Osteocyte (in vitro differentiated cells): ENCODE data around the gene LRRIQ4. TPM values are rescaled to one million over a fixed set of nuclear protein-coding genes. Genes with fewer than 3 reads are reported as not detected.

Source experiments
- DNase-seq: peaks from one replicate; pipeline ENCODE4 v3.0.0; 2021; ENCODE audit warnings: mixed read lengths; ENCODE audit not compliant: unreplicated experiment; ENCODE audit errors: extremely low spot score
- H3K27ac Mint-ChIP-seq: one replicate; pipeline ENCODE4 v1.8.0; 2021; ENCODE audit warnings: mild to moderate bottlenecking, mixed read lengths; ENCODE audit not compliant: unreplicated experiment
- H3K27me3 Mint-ChIP-seq: one replicate; pipeline ENCODE4 v1.8.0; 2021; ENCODE audit warnings: mixed read lengths; ENCODE audit not compliant: unreplicated experiment
- H3K36me3 Mint-ChIP-seq: one replicate; pipeline ENCODE4 v1.8.0; 2021; ENCODE audit warnings: mixed read lengths; ENCODE audit not compliant: unreplicated experiment
- H3K4me1 Mint-ChIP-seq: one replicate; pipeline ENCODE4 v1.8.0; 2021; ENCODE audit warnings: mixed read lengths; ENCODE audit not compliant: unreplicated experiment
- H3K4me3 Mint-ChIP-seq: one replicate; pipeline ENCODE4 v1.8.0; 2021; ENCODE audit warnings: mild to moderate bottlenecking, moderate library complexity, mixed read lengths; ENCODE audit not compliant: unreplicated experiment
- H3K9me3 Mint-ChIP-seq: one replicate; pipeline ENCODE4 v1.8.0; 2021; ENCODE audit warnings: mixed read lengths; ENCODE audit not compliant: unreplicated experiment
- CTCF ChIP-seq: fragments of 200-600 bp; sonication (generic); IDR thresholded peaks from 2 replicates; pipeline ENCODE4 v1.5.0; 2021; ENCODE audit warnings: antibody characterized with exemption, mild to moderate bottlenecking, moderate library complexity
- total RNA-seq: library from RNA; stranded (reverse); gene quantifications from 2 replicates; pipeline ENCODE4 v1.2.1, GENCODE V29; 2021

The LRRIQ4 gene
- total RNA-seq, 1 donor from 2014 or later, result not detected

- Mint-ChIP-seq H3K9me3 (no peaks in the 10 kb centered on the region), H3K27ac (no peak overlapping the region), H3K4me1 (no peaks in the 10 kb centered on the region), H3K27me3 (peaks cover 4% of the 10 kb centered on the region), H3K36me3 (no peaks in the 10 kb centered on the region), H3K4me3 (no peak overlapping the region)
- DNase-seq, result no peak
- no peak for TF ChIP-seq CTCF
Measured at GRCh38 chr3:169835533-169835932, 22.9 kb downstream of the LRRIQ4 start.

GRCh38 chr3:169836078-169836941, 23.6 kb downstream of the LRRIQ4 start:
- Mint-ChIP-seq H3K4me1 (no peaks in the 10 kb centered on the region), H3K27ac (no peak overlapping the region), H3K27me3 (peaks cover 7% of the 10 kb centered on the region), H3K4me3 (no peak overlapping the region), H3K9me3 (no peaks in the 10 kb centered on the region), H3K36me3 (no peaks in the 10 kb centered on the region)
- TF ChIP-seq CTCF, result no peak
- DNase-seq, result no peak

GRCh38 chr3:169836942-169837275, 24.2 kb downstream of the LRRIQ4 start:
- H3K4me3 Mint-ChIP-seq, result no peak overlapping the region
- H3K27ac Mint-ChIP-seq, result no peak overlapping the region
- no peak for TF ChIP-seq CTCF
- no peaks in the 10 kb centered on the region for H3K4me1 Mint-ChIP-seq
- no peaks in the 10 kb centered on the region for H3K36me3 Mint-ChIP-seq
- H3K9me3 Mint-ChIP-seq, result no peaks in the 10 kb centered on the region
- H3K27me3 Mint-ChIP-seq, result peaks cover 7% of the 10 kb centered on the region
- no peak for DNase-seq

GRCh38 chr3:169838511-169839030, 25.9 kb downstream of the LRRIQ4 start:
- H3K27me3 Mint-ChIP-seq, result peaks cover 12% of the 10 kb centered on the region
- H3K9me3 Mint-ChIP-seq, result peaks cover 2% of the 10 kb centered on the region
- no peaks in the 10 kb centered on the region for H3K4me1 Mint-ChIP-seq
- TF ChIP-seq CTCF, result no peak
- no peak for DNase-seq
- H3K27ac Mint-ChIP-seq, result no peak overlapping the region
- H3K36me3 Mint-ChIP-seq, result no peaks in the 10 kb centered on the region
- H3K4me3 Mint-ChIP-seq, result no peak overlapping the region

- Mint-ChIP-seq H3K27me3 (peaks cover 20% of the 10 kb centered on the region), H3K4me1 (no peaks in the 10 kb centered on the region), H3K9me3 (peaks cover 2% of the 10 kb centered on the region), H3K27ac (no peak overlapping the region), H3K4me3 (no peak overlapping the region), H3K36me3 (no peaks in the 10 kb centered on the region)
- no peak for DNase-seq
- no peak for TF ChIP-seq CTCF
Measured at GRCh38 chr3:169841171-169841570, 28.5 kb downstream of the LRRIQ4 start.
